Calu3 (cell line): ENCODE results near the gene MOB1A. TPM values are rescaled to one million over a fixed set of nuclear protein-coding genes. Genes with fewer than 3 reads are reported as not detected.
A peak's percentile ranks its signal among the peaks of the same experiment; 100 is the strongest.

Source experiments
- BruUV-seq: library from RNA; stranded (reverse); fragments of 400-500 nt; replicated peaks from 2 replicates; lab custom pipeline; 2021; lab: Mats Ljungman, UMichigan
- CTCF ChIA-PET: fragments of 300-600 bp; sonication (Branson Sonifier 250); formaldehyde crosslinking; loops from one replicate; lab custom pipeline; 2022; ENCODE audit warnings: antibody characterized with exemption; lab: Charles Lee
- DNase-seq: peaks from one replicate; pipeline ENCODE4 v3.0.0; 2022
- H3K27ac Mint-ChIP-seq: one replicate; pipeline ENCODE4 v1.8.0; 2022; ENCODE audit warnings: mixed read lengths; ENCODE audit not compliant: unreplicated experiment
- H3K27me3 Mint-ChIP-seq: one replicate; pipeline ENCODE4 v1.8.0; 2022; ENCODE audit warnings: mixed read lengths; ENCODE audit not compliant: unreplicated experiment
- H3K36me3 Mint-ChIP-seq: one replicate; pipeline ENCODE4 v1.8.0; 2022; ENCODE audit warnings: mild to moderate bottlenecking, moderate library complexity, mixed read lengths; ENCODE audit not compliant: insufficient read depth, unreplicated experiment
- H3K4me1 Mint-ChIP-seq: one replicate; pipeline ENCODE4 v1.8.0; 2022; ENCODE audit warnings: mild to moderate bottlenecking, low read depth, mixed read lengths; ENCODE audit not compliant: unreplicated experiment
- H3K4me3 Mint-ChIP-seq: one replicate; pipeline ENCODE4 v1.8.0; 2022; ENCODE audit warnings: mild to moderate bottlenecking, low read depth, moderate library complexity, mixed read lengths; ENCODE audit not compliant: unreplicated experiment
- H3K9me3 Mint-ChIP-seq: one replicate; pipeline ENCODE4 v1.8.0; 2022; ENCODE audit warnings: low read depth, mixed read lengths; ENCODE audit not compliant: unreplicated experiment
- CTCF ChIP-seq: fragments of 200-600 bp; IDR thresholded peaks from one replicate; pipeline ENCODE4 v1.8.0; 2022; ENCODE audit warnings: antibody characterized with exemption; ENCODE audit not compliant: unreplicated experiment
- intact Hi-C: fragments of 100-400 bp; cut with micrococcal nuclease; formaldehyde crosslinking; loops from one replicate; pipeline ENCODE4 v1.10.0; 2022; ENCODE audit not compliant: unreplicated experiment
- total RNA-seq: library from RNA; stranded (reverse); gene quantifications from 2 replicates; pipeline ENCODE4 v1.2.3, GENCODE V29; 2022

The MOB1A gene
- total RNA-seq, 1 experiment from 2014 or later, result 119 TPM

GRCh38 chr2:74201596-74201995, 22.9 kb upstream of the MOB1A start:
- H3K27ac Mint-ChIP-seq, result peak overlapping the region; percentile 98

GRCh38 chr2:74201196-74201595, 22.5 kb upstream of the MOB1A start:
- intact Hi-C loops, result no loop called here
- H3K4me3 Mint-ChIP-seq, result peak overlapping the region; percentile 95
- CTCF ChIA-PET, result no interaction called here
- no peak for TF ChIP-seq CTCF
- peaks cover 4% of the 10 kb centered on the region for H3K9me3 Mint-ChIP-seq
- no peak for DNase-seq
- H3K27me3 Mint-ChIP-seq, result no peaks in the 10 kb centered on the region
- H3K36me3 Mint-ChIP-seq, result peaks cover 73% of the 10 kb centered on the region
- BruUV-seq, result no TSS peak
- H3K27ac Mint-ChIP-seq, result peak overlapping the region; percentile 98
- H3K4me1 Mint-ChIP-seq, result peaks cover 45% of the 10 kb centered on the region

More at GRCh38 chr2:74201596-74201995, 22.9 kb upstream of the MOB1A start:
- no peaks in the 10 kb centered on the region for H3K27me3 Mint-ChIP-seq
- TF ChIP-seq CTCF, result no peak
- peaks cover 48% of the 10 kb centered on the region for H3K4me1 Mint-ChIP-seq
- no peak for DNase-seq
- CTCF ChIA-PET, result no interaction called here
- peak overlapping the region; percentile 95 for H3K4me3 Mint-ChIP-seq
- H3K9me3 Mint-ChIP-seq, result peaks cover 4% of the 10 kb centered on the region
- BruUV-seq, result no TSS peak
- peaks cover 77% of the 10 kb centered on the region for H3K36me3 Mint-ChIP-seq
- intact Hi-C loops, result no loop called here

- Mint-ChIP-seq H3K27ac (peak overlapping the region; percentile 98), H3K4me1 (peaks cover 32% of the 10 kb centered on the region), H3K27me3 (no peaks in the 10 kb centered on the region), H3K36me3 (peaks cover 60% of the 10 kb centered on the region), H3K4me3 (peak overlapping the region; percentile 95), H3K9me3 (peaks cover 4% of the 10 kb centered on the region)
- CTCF ChIA-PET, result interaction anchor here (0.6 to 2.6 kb wide), 4 partner anchors 11 to 50 kb away, joined by 3 to 12 read pairs (median 4); partner anchors contain the start of gene MOB1A
- no peak for TF ChIP-seq CTCF
- intact Hi-C loops, result no loop called here
- BruUV-seq, result TSS peak; percentile 42
- DNase-seq, result no peak
These were observed 21.2 kb upstream of the MOB1A start for GRCh38 chr2:74199871-74200305.

GRCh38 chr2:74199275-74199701, 20.6 kb upstream of the MOB1A start:
- no peak for TF ChIP-seq CTCF
- no peak for DNase-seq
- H3K9me3 Mint-ChIP-seq, result peaks cover 4% of the 10 kb centered on the region
- H3K27ac Mint-ChIP-seq, result peak overlapping the region; percentile 98
- no TSS peak for BruUV-seq
- peak overlapping the region; percentile 95 for H3K4me3 Mint-ChIP-seq
- H3K27me3 Mint-ChIP-seq, result no peaks in the 10 kb centered on the region
- CTCF ChIA-PET, result interaction anchor here (0.6 to 2.6 kb wide), 4 partner anchors 11 to 50 kb away, joined by 3 to 12 read pairs (median 4); partner anchors contain the start of gene MOB1A
- intact Hi-C loops, result no loop called here
- H3K36me3 Mint-ChIP-seq, result peaks cover 54% of the 10 kb centered on the region
- peaks cover 26% of the 10 kb centered on the region for H3K4me1 Mint-ChIP-seq
